Activated T-helper 1 cell treated with anti-CD3 and anti-CD28 coated beads, Interleukin-2, amount 50 U/mL, for 16 hours (primary cell): ENCODE data around the gene FMN1.

ENCODE experiments used
- DNase-seq, 2 donors: peaks; one replicate each; pipeline ENCODE4 v3.0.0-alpha.2; 2020; ENCODE audit warnings: low read depth in 1 of 2, low spot score in 1 of 2

FMN1 gene

DNA sequence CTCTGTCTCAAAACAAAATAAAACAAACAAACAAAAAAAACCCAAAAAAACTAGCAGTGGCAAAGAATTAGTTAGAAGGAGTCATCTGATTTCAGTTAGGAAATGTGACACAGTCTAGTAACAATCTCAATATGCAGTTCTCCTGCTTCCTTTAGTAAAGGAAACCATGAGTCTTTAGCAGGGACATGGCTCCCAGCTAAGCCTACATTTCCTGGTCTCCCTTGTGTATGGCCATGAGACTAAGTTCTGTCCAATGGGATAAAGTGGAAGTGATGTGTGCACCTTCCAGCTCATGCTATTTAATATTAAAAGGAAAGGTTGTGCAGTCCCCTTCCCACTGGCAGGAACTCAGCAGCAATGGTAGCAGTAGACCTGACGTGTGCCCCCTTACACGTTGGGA lies 402.1 kb downstream of the FMN1 start:
- no peak for DNase-seq

DNA sequence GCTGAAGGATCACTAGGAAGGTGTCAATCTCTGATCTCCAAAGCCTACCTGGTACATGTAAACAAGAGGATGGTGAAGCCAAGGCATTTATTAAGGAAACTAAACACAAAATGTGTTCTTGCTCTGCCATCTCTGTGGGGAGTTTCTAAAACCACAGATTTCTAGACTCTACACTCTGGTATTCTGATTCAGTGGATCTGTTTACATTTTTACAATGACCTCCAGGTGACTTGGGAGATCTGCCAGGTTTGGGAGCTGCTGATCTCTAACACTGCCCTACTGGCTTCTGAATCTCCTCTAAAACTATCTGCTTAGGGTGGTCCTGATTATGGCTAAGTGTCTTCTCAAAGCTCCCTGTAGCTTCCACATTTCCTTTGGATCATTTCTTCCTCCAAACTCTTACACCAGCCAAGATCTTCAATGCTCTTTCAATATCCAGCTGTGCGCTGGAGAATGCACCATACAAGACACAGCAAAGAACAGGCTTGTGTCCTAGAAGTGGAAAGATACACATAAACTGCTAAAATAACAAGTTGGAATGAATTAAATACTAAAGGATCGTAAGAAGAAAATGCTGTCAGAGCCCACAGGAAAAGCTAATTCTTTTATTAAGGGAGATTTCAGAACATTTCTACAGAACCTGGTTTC lies 404.0 kb downstream of the FMN1 start:
- DNase-seq = no peak

DNA sequence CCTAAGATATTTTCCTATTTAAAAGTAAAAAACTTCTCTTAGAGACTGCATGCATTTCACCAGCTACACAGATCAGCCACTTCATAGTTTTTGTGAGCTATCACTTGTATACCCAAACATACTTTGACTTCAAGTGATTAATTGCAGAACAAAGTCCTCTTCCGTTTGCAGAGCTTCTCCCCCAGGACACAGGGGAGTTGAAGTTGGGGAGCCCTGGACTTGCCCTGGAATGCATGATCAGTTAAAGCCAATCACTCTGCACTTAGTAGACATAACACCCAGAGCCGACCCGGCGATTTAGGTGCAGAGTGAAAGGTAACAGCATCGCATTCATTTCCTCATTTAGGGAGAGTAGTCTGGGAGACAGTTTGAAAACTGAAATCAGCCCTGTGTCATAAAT lies 406.6 kb downstream of the FMN1 start:
- DNase-seq = no peak

DNA sequence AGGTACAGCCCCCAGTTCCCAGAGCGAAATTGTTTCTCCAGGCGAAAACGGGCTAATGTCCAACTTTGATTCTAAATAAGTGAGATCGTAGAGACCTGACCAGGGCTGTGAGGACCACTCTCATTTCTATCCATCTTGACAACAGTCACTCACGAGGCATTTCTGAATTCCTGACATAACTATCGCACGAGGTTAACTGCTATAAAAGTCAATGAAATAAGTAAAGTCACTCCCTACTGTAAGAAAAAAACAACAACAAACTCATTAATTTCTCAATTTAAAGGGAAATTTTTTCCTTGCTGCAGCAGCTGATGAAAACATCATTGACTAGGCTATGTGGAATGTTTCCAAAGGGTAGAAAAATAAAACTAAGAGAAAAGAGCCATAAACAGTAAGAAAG lies 407.6 kb downstream of the FMN1 start:
- DNase-seq = no peak

DNA sequence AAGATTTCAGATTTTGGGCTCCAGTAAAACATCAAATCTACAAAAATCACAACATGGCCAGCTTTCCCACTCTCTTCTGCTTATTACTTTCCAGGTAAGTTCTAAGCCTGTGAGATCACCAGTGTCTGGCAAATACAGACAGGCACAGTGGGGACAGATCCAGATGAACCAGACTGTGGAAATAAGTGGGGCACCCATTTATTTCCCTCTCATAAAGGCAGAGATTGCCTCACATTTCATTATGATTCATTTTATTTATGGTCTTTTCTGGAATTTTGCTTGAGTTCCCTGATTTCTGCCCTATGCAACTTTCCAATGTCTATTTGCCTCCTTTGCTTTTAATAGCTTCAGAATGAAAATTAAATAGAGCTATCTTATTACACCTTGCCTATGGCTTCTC lies 409.9 kb downstream of the FMN1 start:
- DNase-seq = no peak

DNA sequence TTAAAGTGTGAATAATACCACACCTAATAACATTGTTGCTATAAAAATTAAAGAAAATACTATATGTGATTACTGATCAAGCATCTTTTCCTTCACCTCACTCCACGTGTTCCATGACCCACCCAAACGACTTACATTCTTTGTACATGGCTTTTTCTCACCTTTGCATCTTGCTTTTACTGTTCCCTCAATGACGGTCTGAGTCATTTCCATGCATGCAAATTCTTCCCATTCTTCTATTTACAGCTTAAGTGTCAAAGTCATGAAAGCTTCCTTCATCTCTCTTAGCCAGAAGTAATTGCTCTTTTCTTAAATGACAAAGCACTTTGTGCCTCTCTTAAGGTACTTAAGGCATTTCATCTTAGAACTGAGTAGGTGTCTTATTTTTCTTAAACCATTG lies 412.7 kb downstream of the FMN1 start:
- DNase-seq = no peak

DNA sequence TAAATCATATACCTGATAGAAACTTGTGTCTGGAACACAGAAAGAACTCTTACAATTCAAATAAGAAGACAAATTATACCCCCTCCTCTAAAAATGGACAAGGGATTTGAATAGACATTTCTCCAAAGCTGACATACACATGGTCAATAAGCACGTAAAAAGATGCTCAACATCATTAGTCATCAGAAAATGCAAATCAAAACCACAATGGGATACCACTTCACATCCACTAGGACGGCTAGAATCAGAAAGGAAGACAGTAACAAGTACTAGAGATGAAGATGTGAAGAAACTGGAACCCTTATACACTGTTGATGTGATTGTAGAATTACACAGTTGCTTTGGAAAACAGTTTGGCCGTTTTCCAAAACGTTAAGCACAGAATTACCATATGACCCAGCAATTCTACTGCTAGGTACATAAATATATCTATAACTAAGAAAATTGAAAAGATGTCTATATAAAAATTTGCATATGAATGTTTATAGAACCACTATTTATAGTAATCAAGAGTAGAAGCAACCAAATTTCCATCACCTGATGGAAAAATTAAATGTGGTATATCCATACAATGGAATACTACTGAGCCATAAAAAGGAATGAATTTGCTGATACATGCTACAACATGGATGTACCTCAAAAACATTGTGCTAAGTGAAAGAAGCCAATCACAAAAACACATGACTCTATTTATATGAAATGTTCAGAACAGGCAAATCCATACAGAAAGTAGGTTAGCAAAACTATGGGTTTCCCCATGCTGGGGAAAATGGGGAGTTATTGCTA lies 415.9 kb downstream of the FMN1 start:
- DNase-seq = no peak

DNA sequence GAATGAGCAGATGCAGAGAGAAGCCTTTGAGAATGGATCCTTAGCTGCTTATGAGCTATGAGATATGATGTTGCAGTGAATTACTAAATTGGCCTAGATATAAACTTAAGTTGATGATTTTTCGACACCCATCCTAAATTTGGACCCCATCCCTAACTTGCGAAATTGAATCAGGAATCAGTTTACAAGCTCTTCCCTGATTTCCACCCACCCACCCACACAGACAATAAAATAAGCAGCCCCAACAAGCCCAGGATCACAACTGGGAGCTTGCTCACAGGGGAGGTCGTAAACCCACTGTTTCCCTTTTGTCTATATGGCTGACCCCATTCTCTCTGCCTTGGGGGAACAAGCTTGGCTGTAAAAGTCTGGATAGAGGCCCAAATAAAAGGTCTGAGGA lies 419.4 kb downstream of the FMN1 start:
- DNase-seq = no peak

DNA sequence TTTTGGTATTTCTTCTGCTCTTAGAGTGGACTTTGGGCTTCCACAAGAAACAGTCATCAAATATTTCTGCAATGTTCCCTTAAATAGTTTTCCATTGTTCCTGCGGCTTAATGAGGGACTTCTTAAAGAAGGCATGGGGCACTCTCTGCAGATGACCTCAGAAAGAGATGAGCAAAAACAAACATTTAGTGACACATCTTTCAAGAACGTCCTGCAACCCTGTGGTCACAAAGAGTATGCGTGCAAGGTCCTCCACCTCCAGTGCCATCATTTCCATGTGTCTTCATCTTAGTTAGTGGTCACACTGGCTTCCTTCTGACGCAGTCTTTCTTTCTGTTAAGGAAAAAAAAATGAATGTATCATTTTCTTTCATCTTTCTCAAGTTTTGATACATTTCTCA lies 420.5 kb downstream of the FMN1 start:
- DNase-seq = no peak

DNA sequence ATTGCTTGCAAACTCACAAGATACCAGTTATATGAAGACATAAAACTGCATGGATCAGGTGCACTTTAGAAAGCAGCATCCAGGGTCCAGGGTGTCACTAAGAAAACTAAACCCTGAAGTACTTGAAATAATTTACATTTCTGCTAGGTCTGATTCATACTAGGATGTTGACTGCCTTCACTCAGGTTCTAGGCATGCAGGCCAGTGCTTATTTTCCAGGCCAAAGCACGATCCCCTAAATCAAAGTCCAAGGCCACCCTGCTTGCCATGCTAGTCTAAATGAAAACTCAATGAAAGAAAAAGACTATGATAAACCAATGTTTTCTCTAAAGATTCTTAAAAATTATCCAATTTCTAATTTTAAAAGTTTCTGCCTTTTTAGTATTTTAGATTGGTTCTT lies 427.3 kb downstream of the FMN1 start:
- no peak for DNase-seq

DNA sequence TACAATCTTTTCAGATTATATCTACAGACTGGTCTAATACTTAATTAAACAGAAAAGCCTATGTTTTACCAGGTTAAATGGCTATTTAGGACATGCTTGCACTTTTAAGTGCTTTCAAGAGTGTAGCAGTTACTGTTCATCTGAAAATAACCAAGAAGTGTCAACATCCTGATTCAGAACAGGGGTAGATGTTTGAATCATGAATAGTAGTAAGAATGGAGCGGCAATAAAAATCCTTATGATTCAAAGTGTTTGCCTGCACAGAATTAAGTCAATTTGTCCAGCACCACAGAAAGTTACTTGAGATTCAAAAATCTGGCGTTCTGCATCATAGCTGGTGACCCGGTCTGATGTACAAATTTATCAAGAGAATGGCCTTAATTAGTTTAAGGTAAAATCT lies 428.4 kb downstream of the FMN1 start:
- DNase-seq = no peak

DNA sequence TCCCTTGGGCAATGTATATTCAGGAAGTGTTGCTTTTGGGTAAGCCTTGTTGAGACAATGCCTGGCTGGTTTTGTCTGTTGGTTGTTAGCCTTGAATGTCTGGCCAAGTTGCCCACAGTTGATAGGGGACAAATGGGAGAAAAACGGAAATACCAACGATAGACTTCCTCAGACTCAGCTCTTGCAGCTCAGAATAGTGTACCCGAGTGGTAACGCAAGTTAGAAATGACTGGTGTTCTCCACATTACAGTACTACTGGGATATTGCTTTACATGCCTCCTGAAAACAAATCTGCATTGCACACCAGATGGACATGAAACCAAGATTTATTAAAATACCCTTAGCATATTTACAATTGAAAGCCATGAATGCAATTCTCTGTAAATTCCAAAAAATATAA lies 429.3 kb downstream of the FMN1 start:
- DNase-seq = no peak

DNA sequence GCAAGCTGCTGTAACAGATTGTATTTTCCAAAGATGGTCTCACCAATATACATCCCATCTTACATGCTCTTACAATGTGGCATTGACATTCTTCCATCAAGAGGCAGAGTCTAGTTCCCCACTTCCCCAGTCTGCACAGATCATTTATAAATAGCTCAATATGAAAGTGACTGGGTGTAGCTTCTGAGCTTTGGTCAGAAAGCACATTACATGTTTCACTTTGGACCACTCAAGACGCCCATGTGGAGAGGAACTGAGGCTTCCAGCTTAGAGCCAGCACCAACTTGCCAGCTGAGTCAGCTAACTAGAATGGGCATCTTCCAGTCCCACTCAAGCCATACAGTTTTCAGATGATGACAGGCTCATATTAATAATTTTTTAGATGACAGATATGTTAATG lies 431.2 kb downstream of the FMN1 start:
- DNase-seq = no peak

DNA sequence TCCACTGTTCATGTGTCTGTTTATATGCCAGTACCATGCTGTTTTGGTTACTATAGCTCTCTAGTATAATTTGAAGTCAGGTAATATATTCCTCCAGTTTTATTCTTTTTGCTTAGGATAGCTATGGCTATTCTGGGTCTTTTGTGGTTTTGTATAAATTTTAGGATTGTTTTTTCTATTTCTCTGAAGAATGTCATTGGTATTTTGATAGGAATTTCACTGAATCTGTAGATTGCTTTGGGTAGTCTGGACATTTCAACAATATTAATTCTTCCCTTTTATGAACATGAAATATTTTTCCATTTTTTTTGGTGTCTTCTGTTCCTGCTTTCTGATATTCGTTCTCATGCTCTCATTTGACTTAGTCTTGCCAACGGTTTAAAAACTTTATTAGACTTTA lies 437.1 kb downstream of the FMN1 start:
- no peak for DNase-seq

DNA sequence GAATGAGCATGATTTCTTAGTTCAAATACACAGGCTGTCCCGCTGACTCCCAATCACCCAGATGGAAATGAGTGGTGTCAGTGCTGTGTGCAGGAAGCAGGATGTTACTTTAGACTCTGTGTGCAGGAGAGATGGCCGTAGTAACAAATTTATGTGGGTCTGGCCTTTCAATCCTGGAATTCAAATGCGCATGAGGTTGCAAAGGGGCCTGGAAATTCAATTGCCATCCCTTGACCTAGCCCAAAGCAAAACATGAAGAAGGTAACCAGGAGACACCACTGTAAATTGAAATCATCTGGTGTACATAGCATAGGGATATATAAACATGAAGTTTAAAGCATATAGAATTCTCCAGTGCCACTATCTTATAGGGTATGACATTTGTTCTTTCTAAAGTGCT lies 443.5 kb downstream of the FMN1 start:
- DNase-seq = no peak

DNA sequence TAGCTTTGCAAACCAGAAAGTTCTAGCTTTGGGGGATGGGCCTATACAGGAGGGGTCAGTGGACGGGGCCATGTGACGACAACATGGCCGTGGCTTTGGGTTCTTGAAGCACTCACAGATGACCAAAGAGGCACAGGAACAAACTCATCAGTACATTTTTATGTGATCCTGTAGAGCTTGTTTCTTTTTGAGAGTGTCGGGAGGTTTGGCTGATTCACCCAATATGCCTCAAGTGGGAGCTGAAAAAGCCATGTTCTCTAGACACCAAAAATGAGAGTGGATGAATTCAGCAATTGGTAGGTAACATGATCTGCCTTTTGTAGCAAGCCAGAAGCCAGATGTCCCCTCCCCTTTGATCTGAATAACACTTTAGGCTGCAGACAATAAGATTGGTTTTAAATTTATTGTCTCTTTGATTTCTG lies 446.6 kb downstream of the FMN1 start:
- DNase-seq = no peak

DNA sequence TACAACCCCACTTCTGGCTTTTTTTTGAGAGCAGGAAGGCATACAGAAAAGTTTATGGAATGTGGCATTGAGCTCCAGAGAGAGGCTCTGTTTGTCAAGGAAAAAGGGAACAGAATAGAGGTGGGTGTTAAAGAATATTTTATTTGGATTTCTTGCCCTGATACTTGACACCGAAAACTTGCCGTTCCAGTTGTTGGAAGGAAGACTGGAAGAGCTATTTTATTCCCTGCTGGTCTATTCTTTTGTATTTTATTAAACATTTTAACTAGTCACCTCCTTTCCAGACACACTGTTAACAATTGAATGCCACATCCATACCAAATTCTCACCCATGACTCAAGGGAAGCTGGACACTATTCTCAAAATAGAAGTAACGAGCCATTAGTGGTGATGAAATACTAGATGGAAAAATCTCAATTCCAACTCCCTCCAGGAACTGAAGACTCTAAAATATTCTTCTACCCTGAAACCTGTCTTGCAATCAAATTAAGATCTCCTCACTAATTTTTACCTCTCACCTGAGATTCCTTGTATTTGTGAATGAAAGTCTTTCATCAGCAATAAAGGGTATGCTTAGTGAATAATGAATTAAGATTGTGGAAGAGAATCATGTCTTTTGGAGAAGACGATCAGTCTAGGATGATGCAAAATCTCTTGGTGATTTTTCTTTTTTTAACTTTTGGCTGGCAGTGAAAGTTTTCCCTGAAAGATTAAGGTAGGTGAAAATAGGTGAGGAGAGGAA lies 448.2 kb downstream of the FMN1 start:
- DNase-seq = no peak

DNA sequence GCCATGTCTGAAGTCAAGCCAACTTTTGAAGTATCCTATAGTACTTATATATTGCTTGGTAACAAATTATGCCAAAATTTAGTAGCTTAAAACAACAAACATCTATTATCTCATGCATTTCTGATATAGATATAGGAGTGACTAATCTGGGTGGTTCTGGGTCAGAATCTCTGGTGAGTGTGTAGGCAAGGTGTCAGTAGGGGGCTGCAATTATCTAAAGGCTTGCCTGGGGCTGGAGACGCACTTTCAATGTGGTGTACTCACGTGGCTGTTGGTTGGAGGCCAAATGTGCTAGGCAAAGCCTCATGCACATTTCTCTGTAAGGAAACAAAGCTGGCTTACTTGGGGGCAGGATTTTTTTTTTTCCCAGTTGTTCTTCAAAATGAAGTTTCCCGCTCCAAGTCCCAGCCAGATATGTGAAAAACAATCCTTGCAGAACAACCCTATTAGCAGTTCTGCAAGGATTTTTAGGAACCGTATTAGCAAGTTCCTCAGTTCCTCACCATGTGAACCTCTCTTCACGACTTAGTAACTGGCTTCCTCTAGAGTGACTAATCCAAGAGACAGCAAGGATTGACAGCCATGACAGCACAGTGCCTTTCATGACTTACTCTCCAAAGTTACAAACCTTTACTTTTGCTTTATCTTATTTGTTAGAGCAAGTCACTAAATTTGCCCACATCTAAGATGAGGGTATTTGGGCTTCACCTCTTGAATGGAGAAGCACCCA lies 450.9 kb downstream of the FMN1 start:
- no peak for DNase-seq

DNA sequence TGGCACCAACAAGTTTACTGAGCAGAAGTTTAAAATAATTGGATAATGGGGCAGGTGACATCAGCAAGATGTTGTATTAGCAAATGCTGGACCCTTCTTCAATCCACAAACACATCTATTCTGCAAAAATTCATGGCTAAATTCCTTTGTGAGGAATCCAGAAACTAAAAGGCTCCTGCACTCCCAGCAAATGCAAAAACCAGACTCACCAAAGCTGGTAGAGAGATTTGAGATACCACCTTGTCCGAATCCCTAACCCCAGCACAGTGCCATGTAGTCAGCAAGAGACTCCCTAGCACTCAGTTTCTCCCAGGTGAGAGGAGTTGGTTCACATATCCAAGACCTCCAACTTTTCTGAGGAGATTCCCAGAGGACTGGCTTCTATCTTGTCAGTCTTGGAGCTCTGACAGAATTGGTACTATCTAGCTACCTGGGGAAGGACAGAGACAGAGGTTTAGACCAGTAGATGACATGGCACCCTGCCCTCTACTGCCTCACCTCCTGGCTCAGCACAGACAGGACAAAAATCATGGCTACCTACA lies 454.9 kb downstream of the FMN1 start:
- DNase-seq = no peak

DNA sequence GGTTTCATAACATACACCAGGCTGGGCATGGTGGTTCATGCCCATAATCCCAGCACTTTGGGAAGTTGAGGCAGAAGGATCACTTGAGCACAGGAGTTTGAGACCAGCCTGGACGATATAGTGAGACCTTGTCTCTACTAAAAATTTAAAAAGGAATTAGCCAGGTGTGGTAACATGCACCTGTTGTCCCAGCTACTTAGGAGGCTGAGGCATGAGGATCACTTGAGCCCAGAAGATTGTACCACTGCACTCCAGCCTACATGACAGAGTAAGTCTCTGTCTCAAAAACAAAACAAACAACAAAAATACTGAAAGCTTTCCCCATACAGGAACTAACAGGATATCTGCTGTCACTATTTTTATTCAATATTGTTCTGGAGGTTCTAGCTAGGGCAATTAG lies 455.8 kb downstream of the FMN1 start:
- DNase-seq = no peak

DNA sequence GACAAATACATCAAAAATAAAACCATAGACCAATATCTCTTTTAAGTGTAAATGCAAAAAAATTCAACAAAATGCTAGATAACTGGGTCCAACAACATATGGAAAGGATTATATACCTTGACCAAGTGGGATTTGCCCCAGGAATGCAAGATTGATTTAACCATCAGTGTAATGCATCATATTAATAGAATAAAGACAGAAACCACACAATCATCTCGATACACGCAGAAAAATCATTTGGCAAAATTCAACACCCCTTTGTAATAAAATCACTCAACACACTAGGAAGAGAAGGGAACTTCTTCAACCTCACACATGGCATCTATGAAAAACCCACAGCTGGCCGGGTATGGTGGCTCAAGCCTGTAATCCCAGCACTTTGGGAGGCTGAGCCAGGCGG lies 457.2 kb downstream of the FMN1 start:
- DNase-seq = no peak

DNA sequence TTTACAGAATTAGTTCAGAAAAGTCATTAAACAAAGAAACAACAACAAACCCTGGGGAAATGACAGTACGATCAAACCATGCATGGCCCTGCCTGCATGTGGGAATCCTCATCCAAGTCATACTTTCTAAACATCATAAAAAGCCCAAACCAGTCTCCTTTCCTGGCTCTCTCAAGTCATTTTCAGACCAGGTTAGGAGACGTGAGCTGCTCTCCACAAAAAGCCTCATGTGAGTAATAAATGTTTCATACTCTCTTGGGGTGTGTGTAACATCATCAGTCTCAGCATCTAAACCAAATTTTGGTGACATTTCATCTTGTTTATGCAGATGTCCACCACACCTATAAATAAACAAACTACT lies 457.8 kb downstream of the FMN1 start:
- DNase-seq = no peak
